BLaER1 treated with 17β-estradiol and CSF1 and Interleukin-3, amounts not matched to agents 10 nM and 100 nM (cell line): ENCODE data around the gene CYSLTR2.
"Not testable (repeated sequence)": the region's sequence is repeated elsewhere in the genome, so short reads cannot be mapped to it uniquely, and the experiment has no call there.

Source experiments
- H3K27ac ChIP-seq, 11 experiments: shearing (Covaris generic); formaldehyde crosslinking; 2 replicates each; pipeline ENCODE4 v1.8.1; 2022
- H3K27me3 ChIP-seq, 11 experiments: shearing (Covaris generic); formaldehyde crosslinking; 2 replicates each; pipeline ENCODE4 v1.8.1; 2022
- H3K36me3 ChIP-seq, 11 experiments: shearing (Covaris generic); formaldehyde crosslinking; 2 replicates each; pipeline ENCODE4 v1.8.1; 2022
- H3K4me1 ChIP-seq, 10 experiments: shearing (Covaris generic); formaldehyde crosslinking; 2 replicates each; pipeline ENCODE4 v1.8.1; 2022
- H3K4me2 ChIP-seq, 11 experiments: shearing (Covaris generic); formaldehyde crosslinking; 2 replicates each; pipeline ENCODE4 v1.8.1; 2022
- H3K4me3 ChIP-seq, 10 experiments: shearing (Covaris generic); formaldehyde crosslinking; 2 replicates each; pipeline ENCODE4 v1.8.1; 2022
- H3K9ac ChIP-seq, 11 experiments: shearing (Covaris generic); formaldehyde crosslinking; 2 replicates each; pipeline ENCODE4 v1.8.1; 2022
- H3K9me3 ChIP-seq, 11 experiments: shearing (Covaris generic); formaldehyde crosslinking; replicated peaks in 1 of 11; 2 replicates each; pipeline ENCODE4 v1.8.1; 2022
- H4K20me1 ChIP-seq, 11 experiments: shearing (Covaris generic); formaldehyde crosslinking; 2 replicates each; pipeline ENCODE4 v1.8.1; 2022
- Cebpa-rat ChIP-seq, 11 experiments: shearing (Covaris generic); IDR thresholded peaks; 2 replicates each; pipeline ENCODE4 v1.8.1; 2022

Gene CYSLTR2

GRCh38 chr13:48695776-48696175 lies 42.0 kb downstream of the CYSLTR2 start:
- Histone ChIP-seq H3K27ac (no peak overlapping the region), H3K4me2 (no peak overlapping the region), H3K4me1 (no peaks in the 10 kb centered on the region), H3K9me3 (peaks cover 5 to 21% (median 9%) of the 10 kb centered on the region in 11 experiments; a peak in 17 of 22 replicates), H3K36me3 (no peaks in the 10 kb centered on the region), H3K4me3 (no peak overlapping the region), H3K27me3 (no peaks in the 10 kb centered on the region), H3K9ac (no peak overlapping the region), H4K20me1 (no peaks in the 10 kb centered on the region)
- no peak for TF ChIP-seq Cebpa-rat (IDR thresholded peaks at IDR 0.05)

- H3K4me2 ChIP-seq, H3K9ac ChIP-seq, H3K27me3 ChIP-seq, H3K4me3 ChIP-seq, H3K4me1 ChIP-seq, H3K27ac ChIP-seq, H3K36me3 ChIP-seq, H4K20me1 ChIP-seq: not testable (repeated sequence)
- H3K9me3 ChIP-seq = peaks cover 5 to 21% (median 9%) of the 10 kb centered on the region in 11 experiments; a peak in 17 of 22 replicates
Measured at GRCh38 chr13:48696676-48697075, 42.9 kb downstream of the CYSLTR2 start.

GRCh38 chr13:48707405-48707804 lies 53.7 kb downstream of the CYSLTR2 start:
- no peak for TF ChIP-seq Cebpa-rat (IDR thresholded peaks at IDR 0.05)
- Histone ChIP-seq H3K9ac (no peak overlapping the region), H3K27ac (no peak overlapping the region), H3K36me3 (no peaks in the 10 kb centered on the region), H4K20me1 (no peaks in the 10 kb centered on the region), H3K9me3 (peaks cover 14 to 43% (median 28%) of the 10 kb centered on the region in 11 experiments; a peak in 18 of 22 replicates), H3K27me3 (no peaks in the 10 kb centered on the region), H3K4me3 (no peak overlapping the region), H3K4me2 (no peak overlapping the region), H3K4me1 (no peaks in the 10 kb centered on the region)

GRCh38 chr13:48708764-48709163 lies 55.0 kb downstream of the CYSLTR2 start:
- Histone ChIP-seq H4K20me1 (no peaks in the 10 kb centered on the region), H3K4me2 (no peak overlapping the region), H3K36me3 (no peaks in the 10 kb centered on the region), H3K9me3 (peaks cover 25 to 56% (median 39%) of the 10 kb centered on the region in 11 experiments), H3K27me3 (no peaks in the 10 kb centered on the region), H3K4me1 (no peaks in the 10 kb centered on the region), H3K9ac (no peak overlapping the region), H3K27ac (no peak overlapping the region), H3K4me3 (no peak overlapping the region)
- TF ChIP-seq Cebpa-rat (IDR thresholded peaks at IDR 0.05) = no peak

GRCh38 chr13:48709213-48709612 lies 55.5 kb downstream of the CYSLTR2 start:
- no peak overlapping the region for H3K4me3 ChIP-seq
- H4K20me1 ChIP-seq = no peaks in the 10 kb centered on the region
- H3K9ac ChIP-seq = no peak overlapping the region
- H3K27me3 ChIP-seq = no peaks in the 10 kb centered on the region
- H3K4me1 ChIP-seq = no peaks in the 10 kb centered on the region
- H3K4me2 ChIP-seq = no peak overlapping the region
- H3K36me3 ChIP-seq = no peaks in the 10 kb centered on the region
- peaks cover 29 to 60% (median 44%) of the 10 kb centered on the region in 11 experiments for H3K9me3 ChIP-seq
- no peak overlapping the region for H3K27ac ChIP-seq
- TF ChIP-seq Cebpa-rat (IDR thresholded peaks at IDR 0.05) = no peak

- no peak for TF ChIP-seq Cebpa-rat (IDR thresholded peaks at IDR 0.05)
- Histone ChIP-seq H3K9me3 (peaks cover 36 to 70% (median 48%) of the 10 kb centered on the region in 11 experiments), H3K27ac (no peak overlapping the region), H3K4me3 (no peak overlapping the region), H3K4me1 (no peaks in the 10 kb centered on the region), H4K20me1 (no peaks in the 10 kb centered on the region), H3K4me2 (no peak overlapping the region), H3K27me3 (no peaks in the 10 kb centered on the region), H3K36me3 (no peaks in the 10 kb centered on the region), H3K9ac (no peak overlapping the region)
Measured at GRCh38 chr13:48710160-48710559, 56.4 kb downstream of the CYSLTR2 start.

GRCh38 chr13:48712141-48712540 lies 58.4 kb downstream of the CYSLTR2 start:
- Histone ChIP-seq H3K4me1 (no peaks in the 10 kb centered on the region), H3K4me3 (no peak overlapping the region)
- no peak for TF ChIP-seq Cebpa-rat (IDR thresholded peaks at IDR 0.05)

GRCh38 chr13:48715977-48716376 lies 62.2 kb downstream of the CYSLTR2 start:
- Histone ChIP-seq H3K4me2 (no peak overlapping the region), H4K20me1 (no peaks in the 10 kb centered on the region), H3K4me3 (no peak overlapping the region), H3K36me3 (0 out of 22 replicates have a peak, but pooled peaks cover 0 to 5% (median 0%) of the 10 kb centered on the region in 11 experiments), H3K9me3 (peaks cover 61 to 91% (median 77%) of the 10 kb centered on the region in 11 experiments), H3K27ac (no peak overlapping the region), H3K9ac (no peak overlapping the region), H3K27me3 (no peaks in the 10 kb centered on the region), H3K4me1 (no peaks in the 10 kb centered on the region)
- TF ChIP-seq Cebpa-rat (IDR thresholded peaks at IDR 0.05) = no peak

More at GRCh38 chr13:48712141-48712540, 58.4 kb downstream of the CYSLTR2 start:
- H3K4me2 ChIP-seq = no peak overlapping the region
- no peaks in the 10 kb centered on the region for H3K27me3 ChIP-seq
- H3K9ac ChIP-seq = no peak overlapping the region
- H3K36me3 ChIP-seq = 0 out of 22 replicates have a peak, but pooled peaks cover 0 to 5% (median 0%) of the 10 kb centered on the region in 11 experiments
- H3K9me3 ChIP-seq = peaks cover 39 to 75% (median 50%) of the 10 kb centered on the region in 11 experiments
- no peaks in the 10 kb centered on the region for H4K20me1 ChIP-seq
- no peak overlapping the region for H3K27ac ChIP-seq

GRCh38 chr13:48720621-48721020 lies 66.9 kb downstream of the CYSLTR2 start:
- Histone ChIP-seq H3K9me3 (peaks cover 39 to 77% (median 53%) of the 10 kb centered on the region in 11 experiments), H4K20me1 (no peaks in the 10 kb centered on the region), H3K4me1 (no peaks in the 10 kb centered on the region), H3K4me3 (no peak overlapping the region), H3K9ac (no peak overlapping the region), H3K4me2 (no peak overlapping the region), H3K36me3 (0 out of 22 replicates have a peak, but pooled peaks cover 0 to under 1% (median 0%) of the 10 kb centered on the region in 11 experiments), H3K27ac (no peak overlapping the region), H3K27me3 (no peaks in the 10 kb centered on the region)
- TF ChIP-seq Cebpa-rat (IDR thresholded peaks at IDR 0.05) = no peak

GRCh38 chr13:48723168-48723567 lies 69.4 kb downstream of the CYSLTR2 start:
- no peak overlapping the region for H3K27ac ChIP-seq
- no peak for TF ChIP-seq Cebpa-rat (IDR thresholded peaks at IDR 0.05)
- peaks cover 0 to 8% (median 0%) of the 10 kb centered on the region in 10 experiments; a peak in 3 of 20 replicates for H3K4me1 ChIP-seq
- H4K20me1 ChIP-seq = no peaks in the 10 kb centered on the region
- H3K36me3 ChIP-seq = no peaks in the 10 kb centered on the region
- H3K27me3 ChIP-seq = no peaks in the 10 kb centered on the region
- no peak overlapping the region for H3K4me3 ChIP-seq
- H3K9ac ChIP-seq = no peak overlapping the region
- H3K9me3 ChIP-seq = peaks cover 23 to 61% (median 33%) of the 10 kb centered on the region in 11 experiments
- H3K4me2 ChIP-seq = no peak overlapping the region
